Fibroblast of skin of abdomen (primary cell): ENCODE results near the gene DHRS4.
"Not testable (repeated sequence)": the region's sequence is repeated elsewhere in the genome, so short reads cannot be mapped to it uniquely, and the experiment has no call there.

ENCODE experiments used
- DNase-seq: peaks from one replicate; pipeline ENCODE4 v3.0.0-alpha.2; 2013

Gene DHRS4

GRCh38 chr14:23941230-23941629, 12.3 kb upstream of the DHRS4 start:
- no peak for DNase-seq

GRCh38 chr14:23941669-23942068, 11.9 kb upstream of the DHRS4 start:
- no peak for DNase-seq

GRCh38 chr14:23942587-23942986, 11.0 kb upstream of the DHRS4 start:
- DNase-seq: no peak

- not testable (repeated sequence) for DNase-seq
Observed at GRCh38 chr14:23949069-23949468, 4.5 kb upstream of the DHRS4 start.

- no peak for DNase-seq
Observed at GRCh38 chr14:23950411-23951135, 3.0 kb upstream of the DHRS4 start.

GRCh38 chr14:23951136-23951466, 2.5 kb upstream of the DHRS4 start:
- not testable (repeated sequence) for DNase-seq

- no peak for DNase-seq
Observed at GRCh38 chr14:23951590-23952201, 1.9 kb upstream of the DHRS4 start.

GRCh38 chr14:23953116-23953463, 480 bp upstream of the DHRS4 start:
- not testable (repeated sequence) for DNase-seq

- DNase-seq: not testable (repeated sequence)
Observed at GRCh38 chr14:23954279-23954614, 677 bp downstream of the DHRS4 start.

GRCh38 chr14:23954965-23955364, 1.4 kb downstream of the DHRS4 start:
- not testable (repeated sequence) for DNase-seq

GRCh38 chr14:23955811-23956210, 2.2 kb downstream of the DHRS4 start:
- not testable (repeated sequence) for DNase-seq

GRCh38 chr14:23957913-23958569, 4.5 kb downstream of the DHRS4 start:
- not testable (repeated sequence) for DNase-seq

- not testable (repeated sequence) for DNase-seq
Observed at GRCh38 chr14:23960899-23961298, 7.3 kb downstream of the DHRS4 start.

- not testable (repeated sequence) for DNase-seq
Observed at GRCh38 chr14:23961704-23962103, 8.1 kb downstream of the DHRS4 start.

- not testable (repeated sequence) for DNase-seq
Observed at GRCh38 chr14:23969130-23969480, 15.5 kb downstream of the DHRS4 start.

- peak; percentile 18 for DNase-seq
Observed at GRCh38 chr14:23969481-23970282, 16.1 kb downstream of the DHRS4 start.

- not testable (repeated sequence) for DNase-seq
Observed at GRCh38 chr14:23970283-23970659, 16.7 kb downstream of the DHRS4 start.

GRCh38 chr14:23973178-23973577, 19.6 kb downstream of the DHRS4 start:
- DNase-seq: not testable (repeated sequence)

- DNase-seq: not testable (repeated sequence)
Observed at GRCh38 chr14:23974041-23974440, 20.5 kb downstream of the DHRS4 start.

GRCh38 chr14:23977208-23977607, 23.6 kb downstream of the DHRS4 start:
- DNase-seq: not testable (repeated sequence)

- not testable (repeated sequence) for DNase-seq
Observed at GRCh38 chr14:23981951-23982813, 28.6 kb downstream of the DHRS4 start.

- DNase-seq: peak; percentile 97
Observed at GRCh38 chr14:23984891-23985602, 31.5 kb downstream of the DHRS4 start.
